Sigmoid colon (tissue), 7 donors: ENCODE results near the gene HPCAL1. TPM values are rescaled to one million over a fixed set of nuclear protein-coding genes. Genes with fewer than 3 reads are reported as not detected.

Experiments
- DNase-seq: peaks from one replicate; pipeline ENCODE4 v3.0.0-alpha.2; 2019
- H3K27ac ChIP-seq, 4 donors: fragments of 200-600 bp; sonication (generic); one replicate each; pipeline ENCODE4 v1.5.1; 2016 to 2019; ENCODE audit warnings: mild to moderate bottlenecking in 1 of 4
- H3K27me3 ChIP-seq, 3 donors: fragments of 200-600 bp; sonication (generic); one replicate each; pipeline ENCODE4 v1.5.1; 2019; ENCODE audit warnings: mild to moderate bottlenecking in 1 of 3
- H3K36me3 ChIP-seq, 4 donors: fragments of 200-600 bp; sonication (generic); one replicate each; pipeline ENCODE4 v1.5.1; 2016 to 2019
- H3K4me1 ChIP-seq, 4 donors: fragments of 200-600 bp; sonication (generic); one replicate each; pipeline ENCODE4 v1.5.1; 2017 to 2019
- H3K4me3 ChIP-seq, 4 donors: fragments of 200-600 bp; sonication (generic); one replicate each; pipeline ENCODE4 v1.5.1; 2017 to 2019; ENCODE audit warnings: mild to moderate bottlenecking in 2 of 4, moderate library complexity in 1 of 4
- H3K9me3 ChIP-seq, 4 donors: fragments of 200-600 bp in 3 of 4; sonication (generic) in 3 of 4; one replicate each; pipeline versions ENCODE4 v1.5.1 to v1.6.1; 2013 to 2019
- CTCF ChIP-seq, 4 experiments: fragments of 450-650 bp in 3 of 4; fragments of 200-600 bp in 1 of 4; IDR thresholded peaks; one replicate each; pipeline ENCODE4 v1.5.1; 2016 to 2019; ENCODE audit warnings: antibody characterized with exemption in 4 of 4, mild to moderate bottlenecking in 3 of 4, moderate library complexity in 2 of 4
- EP300 ChIP-seq, 4 donors: sonication (generic); formaldehyde crosslinking; IDR thresholded peaks; one replicate each; pipeline ENCODE4 v1.6.1; 2017; ENCODE audit warnings: antibody characterized with exemption in 4 of 4
- POLR2A ChIP-seq, 2 donors: fragments of 450-650 bp; IDR thresholded peaks; one replicate each; pipeline ENCODE4 v1.6.1; 2016; ENCODE audit warnings: antibody characterized with exemption in 2 of 2, mild to moderate bottlenecking in 2 of 2, moderate library complexity in 2 of 2
- POLR2AphosphoS5 ChIP-seq, 4 donors: sonication (generic); formaldehyde crosslinking; IDR thresholded peaks; one replicate each; pipeline ENCODE4 v1.6.1; 2017; ENCODE audit warnings: antibody characterized with exemption in 4 of 4
- WGBS, 2 donors: extraction: QIAGEN DNeasy Blood & Tissue Kit; methylation state at CpG; one replicate each; pipeline ENCODE4 v1.1.7; 2013; 5-methylcytosine and 5-hydroxymethylcytosine counted together
- intact Hi-C: fragments of 100-400 bp; cut with DNase I; formaldehyde crosslinking; loops from one replicate; pipeline ENCODE4 v1.15.1; 2023
- polyA plus RNA-seq, 3 donors: library from polyadenylated mRNA; stranded (reverse); fragments of 200-250 nt; gene quantifications; one replicate each; pipeline ENCODE4 v1.2.3, GENCODE V29; 2013
- total RNA-seq, 4 donors: library from RNA; depleted of rRNA; stranded (reverse); fragments of >200 nt; gene quantifications; one replicate each; pipeline ENCODE4 v1.1.0, GENCODE V29; 2016
- donor health status: healthy with polysubstance abuse.
- donor health status: Bipolar disorder and iron deficiency.
- donor health status: healthy.

Gene HPCAL1
- total and polyA plus RNA-seq, 7 donors, result 27.7 to 115 (median 46.0) TPM

DNA sequence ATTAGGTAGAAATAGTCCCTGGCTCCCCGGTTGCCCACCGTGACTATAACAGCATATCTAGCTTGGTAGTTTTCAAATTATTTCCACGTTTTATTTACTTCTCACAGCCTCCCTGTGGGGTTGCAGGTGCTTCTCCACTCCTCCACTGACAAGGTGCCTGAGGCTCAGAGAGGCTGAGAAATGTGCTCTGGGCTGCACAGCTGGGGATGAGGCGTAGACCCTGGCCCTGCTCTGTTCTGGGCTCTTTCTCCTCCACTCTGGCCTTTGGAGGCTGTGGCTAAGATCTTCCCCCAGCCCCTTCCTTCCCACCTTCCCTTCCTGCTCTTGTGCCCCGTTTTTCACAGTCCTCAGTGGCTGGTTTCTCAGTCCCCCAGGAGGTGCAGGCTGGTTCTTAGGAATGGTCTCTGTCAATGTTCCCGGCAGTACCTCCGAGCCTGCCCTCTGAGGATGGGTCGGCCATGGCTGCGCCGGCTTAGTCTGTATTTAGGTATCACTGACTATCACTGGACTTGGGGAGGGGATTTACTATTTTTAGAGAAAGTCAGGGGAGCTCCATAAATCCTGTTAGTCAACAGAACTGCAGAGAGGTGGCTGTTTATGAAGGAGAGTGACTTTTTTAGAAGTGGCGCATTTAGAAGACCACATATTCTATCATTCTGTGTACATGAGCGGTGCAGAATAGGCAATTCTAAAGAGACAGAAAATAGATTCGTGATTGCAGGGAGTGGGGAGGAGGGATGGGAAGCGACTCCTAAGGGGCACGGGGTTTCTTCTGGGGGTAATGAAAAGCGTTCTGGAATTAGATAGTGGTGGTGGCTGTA is 35.0 kb downstream of the HPCAL1 start:
- Histone ChIP-seq H3K9me3 (peaks cover 0 to 4% (median 0%) of the 10 kb centered on the region in 4 donors), H3K27ac (no peak overlapping the region), H3K36me3 (no peaks in the 10 kb centered on the region), H3K4me1 (peaks cover 0 to 12% (median 5%) of the 10 kb centered on the region in 4 donors), H3K4me3 (no peak overlapping the region), H3K27me3 (no peaks in the 10 kb centered on the region)
- TF ChIP-seq EP300 (IDR thresholded peaks at IDR 0.05) (no peak), POLR2A (IDR thresholded peaks at IDR 0.05) (no peak), CTCF (IDR thresholded peaks at IDR 0.05) (no peak), POLR2AphosphoS5 (IDR thresholded peaks at IDR 0.05) (no peak)
- 88 to 92% methylated on average over 16 of the region's 16 CpGs for WGBS, 2 donors
- intact Hi-C loops, result no loop called here
- DNase-seq, result no peak

- H3K36me3 ChIP-seq, result no peaks in the 10 kb centered on the region
- peaks cover 0 to 4% (median 0%) of the 10 kb centered on the region in 4 donors for H3K9me3 ChIP-seq
- peaks cover 0 to 12% (median 5%) of the 10 kb centered on the region in 4 donors for H3K4me1 ChIP-seq
- H3K4me3 ChIP-seq, result no peak overlapping the region
- DNase-seq, result no peak
- H3K27me3 ChIP-seq, result no peaks in the 10 kb centered on the region
- no peak overlapping the region for H3K27ac ChIP-seq
- WGBS, 2 donors, result 92 to 95% methylated on average over 16 of the region's 16 CpGs
- intact Hi-C loops, result no loop called here
- TF ChIP-seq POLR2A (IDR thresholded peaks at IDR 0.05) (no peak), CTCF (IDR thresholded peaks at IDR 0.05) (no peak), EP300 (IDR thresholded peaks at IDR 0.05) (no peak), POLR2AphosphoS5 (IDR thresholded peaks at IDR 0.05) (no peak)
These were observed 35.8 kb downstream of the HPCAL1 start for GRCh38 chr2:10338270-10339188.

GRCh38 chr2:10339647-10340592 is 37.2 kb downstream of the HPCAL1 start:
- DNase-seq, result no peak
- TF ChIP-seq POLR2A (IDR thresholded peaks at IDR 0.05), result no peak
- no peak for TF ChIP-seq POLR2AphosphoS5 (IDR thresholded peaks at IDR 0.05)
- no peak for TF ChIP-seq EP300 (IDR thresholded peaks at IDR 0.05)
- TF ChIP-seq CTCF (IDR thresholded peaks at IDR 0.05), result no peak
- Histone ChIP-seq H3K27me3 (no peaks in the 10 kb centered on the region), H3K36me3 (no peaks in the 10 kb centered on the region), H3K9me3 (peaks cover 0 to 4% (median 0%) of the 10 kb centered on the region in 4 donors), H3K4me1 (peaks cover 0 to 26% (median 5%) of the 10 kb centered on the region in 4 donors), H3K27ac (no peak overlapping the region), H3K4me3 (no peak overlapping the region)
- 93 to 94% methylated on average over 17 of the region's 17 CpGs for WGBS, 2 donors
- intact Hi-C loops, result no loop called here

GRCh38 chr2:10340593-10340975 is 37.9 kb downstream of the HPCAL1 start:
- H3K9me3 ChIP-seq, result no peaks in the 10 kb centered on the region
- H3K27ac ChIP-seq, result no peak overlapping the region
- H3K4me3 ChIP-seq, result no peak overlapping the region
- H3K4me1 ChIP-seq, result peaks cover 0 to 30% (median 5%) of the 10 kb centered on the region in 4 donors
- TF ChIP-seq CTCF (IDR thresholded peaks at IDR 0.05), result no peak
- no peak for TF ChIP-seq POLR2AphosphoS5 (IDR thresholded peaks at IDR 0.05)
- TF ChIP-seq EP300 (IDR thresholded peaks at IDR 0.05), result no peak
- no peak for TF ChIP-seq POLR2A (IDR thresholded peaks at IDR 0.05)
- no peak for DNase-seq
- H3K27me3 ChIP-seq, result no peaks in the 10 kb centered on the region
- 87 to 93% methylated on average over 7 of the region's 7 CpGs for WGBS, 2 donors
- intact Hi-C loops, result no loop called here
- no peaks in the 10 kb centered on the region for H3K36me3 ChIP-seq
